ENCODE results near the gene PRKCD.

DNA sequence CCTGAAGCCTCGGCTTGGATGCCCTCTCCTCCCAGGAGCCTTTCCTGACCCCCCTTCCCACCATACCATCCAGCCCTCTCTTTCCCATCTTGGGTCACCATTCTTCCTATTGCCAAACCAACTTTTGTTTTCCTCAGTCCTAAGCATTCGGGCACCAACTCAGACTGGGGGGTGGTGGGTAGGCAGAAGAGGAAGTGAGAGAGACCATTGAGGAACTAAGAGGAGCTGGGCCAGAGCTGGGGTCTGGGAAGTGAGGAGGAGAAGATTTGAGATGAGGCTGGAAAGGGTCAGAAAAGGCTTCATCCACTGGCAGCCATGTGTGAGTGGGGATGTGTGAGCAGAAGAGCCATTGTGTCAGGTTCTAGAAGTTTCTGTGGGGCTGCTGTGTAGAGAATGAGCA is 57.1 kb downstream of the PRKCD start:
- TF ChIP-seq POLR2A (IDR thresholded peaks at IDR 0.05), result no peak
- TF ChIP-seq, protein P1, sequence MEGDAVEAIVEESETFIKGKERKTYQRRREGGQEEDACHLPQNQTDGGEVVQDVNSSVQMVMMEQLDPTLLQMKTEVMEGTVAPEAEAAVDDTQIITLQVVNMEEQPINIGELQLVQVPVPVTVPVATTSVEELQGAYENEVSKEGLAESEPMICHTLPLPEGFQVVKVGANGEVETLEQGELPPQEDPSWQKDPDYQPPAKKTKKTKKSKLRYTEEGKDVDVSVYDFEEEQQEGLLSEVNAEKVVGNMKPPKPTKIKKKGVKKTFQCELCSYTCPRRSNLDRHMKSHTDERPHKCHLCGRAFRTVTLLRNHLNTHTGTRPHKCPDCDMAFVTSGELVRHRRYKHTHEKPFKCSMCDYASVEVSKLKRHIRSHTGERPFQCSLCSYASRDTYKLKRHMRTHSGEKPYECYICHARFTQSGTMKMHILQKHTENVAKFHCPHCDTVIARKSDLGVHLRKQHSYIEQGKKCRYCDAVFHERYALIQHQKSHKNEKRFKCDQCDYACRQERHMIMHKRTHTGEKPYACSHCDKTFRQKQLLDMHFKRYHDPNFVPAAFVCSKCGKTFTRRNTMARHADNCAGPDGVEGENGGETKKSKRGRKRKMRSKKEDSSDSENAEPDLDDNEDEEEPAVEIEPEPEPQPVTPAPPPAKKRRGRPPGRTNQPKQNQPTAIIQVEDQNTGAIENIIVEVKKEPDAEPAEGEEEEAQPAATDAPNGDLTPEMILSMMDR (IDR thresholded peaks at IDR 0.05), result no peak

All from Peyer's patch (tissue), 4 donors.